Prostate gland (tissue), 2 donors: ENCODE measurements around the gene SOX10.

Source experiments
- CTCF ChIP-seq, 4 experiments: fragments of 200-600 bp in 2 of 4; fragments of 450-650 bp in 2 of 4; sonication (generic) in 2 of 4; IDR thresholded peaks; 1 replicate in 3 of 4; 2 replicates in 1 of 4; pipeline ENCODE4 v1.5.1; 2016 to 2019; ENCODE audit warnings: antibody characterized with exemption in 4 of 4, mild to moderate bottlenecking in 2 of 4, moderate library complexity in 2 of 4
- POLR2A ChIP-seq: fragments of 450-650 bp; IDR thresholded peaks from one replicate; pipeline ENCODE4 v1.6.1; 2016; ENCODE audit warnings: antibody characterized with exemption, mild to moderate bottlenecking

GRCh38 chr22:38009000-38009806 is 24.8 kb upstream of the SOX10 start:
- TF ChIP-seq POLR2A = no peak
- no peak for TF ChIP-seq CTCF (IDR thresholded peaks at IDR 0.05)
